Measurements from ENCODE around the gene CYP3A5.

DNA sequence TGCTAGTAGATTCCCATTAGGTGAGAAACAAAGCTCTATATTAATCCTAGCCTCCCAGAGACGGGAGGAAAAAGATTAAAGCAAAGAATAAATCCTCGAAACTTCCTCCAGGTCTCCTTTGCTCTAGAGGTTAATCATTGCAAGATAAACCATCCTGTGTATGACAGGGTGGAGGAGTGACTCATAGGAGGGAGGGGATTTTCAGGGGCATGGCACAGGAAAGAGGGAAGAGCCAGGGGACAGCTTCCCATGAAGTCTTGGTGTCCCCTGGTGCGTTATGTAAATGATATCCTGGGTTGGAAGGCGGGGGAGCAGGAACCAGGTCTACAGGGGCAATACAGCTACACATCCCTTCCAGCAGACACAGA, 780 bp downstream of the CYP3A5 start:
- TF ChIP-seq POLR2A (IDR thresholded peaks at IDR 0.05) (no peak), CTCF (IDR thresholded peaks at IDR 0.05) (no peak)
